Activated CD8-positive, alpha-beta T cell treated with anti-CD3 and anti-CD28 coated beads for 36 hours (primary cell): ENCODE results near the gene TRIM46. TPM values are rescaled to one million over a fixed set of nuclear protein-coding genes. Genes with fewer than 3 reads are reported as not detected.

Experiments
- ATAC-seq: fragments of 200-7000 bp; cut with Tn5 transposase; one replicate; pipeline ENCODE4 v1.10.0; 2021; ENCODE audit warnings: mild to moderate bottlenecking, moderate library complexity
- CTCF ChIA-PET: fragments of 350-600 bp; sonication (Branson Sonifier 250); formaldehyde crosslinking; loops from one replicate; lab custom pipeline; 2021; ENCODE audit warnings: antibody characterized with exemption; lab: Charles Lee
- POLR2A ChIA-PET: fragments of 350-600 bp; sonication (Branson Sonifier 250); formaldehyde crosslinking; loops from one replicate; lab custom pipeline; 2021; ENCODE audit warnings: antibody characterized with exemption; lab: Charles Lee
- DNase-seq: peaks from one replicate; pipeline ENCODE4 v3.0.0-alpha.2; 2020
- H3K27ac Mint-ChIP-seq: one replicate; pipeline ENCODE4 v1.8.0; 2021; ENCODE audit warnings: mild to moderate bottlenecking, mixed read lengths
- H3K27me3 Mint-ChIP-seq: one replicate; pipeline ENCODE4 v1.8.0; 2021; ENCODE audit warnings: mixed read lengths
- H3K36me3 Mint-ChIP-seq: one replicate; pipeline ENCODE4 v1.8.0; 2021; ENCODE audit warnings: low read depth, mixed read lengths
- H3K4me1 Mint-ChIP-seq: one replicate; pipeline ENCODE4 v1.8.0; 2021; ENCODE audit warnings: low read depth, mixed read lengths
- H3K4me3 Mint-ChIP-seq: one replicate; pipeline ENCODE4 v1.8.0; 2021; ENCODE audit warnings: mild to moderate bottlenecking, moderate library complexity, mixed read lengths
- H3K9me3 Mint-ChIP-seq: one replicate; pipeline ENCODE4 v1.8.0; 2021; ENCODE audit warnings: mixed read lengths
- CTCF ChIP-seq: fragments of 200-600 bp; IDR thresholded peaks from one replicate; pipeline ENCODE4 v1.8.0; 2022; ENCODE audit warnings: antibody characterized with exemption, mild to moderate bottlenecking
- intact Hi-C: fragments of 100-400 bp; cut with micrococcal nuclease; formaldehyde crosslinking; loops from one replicate; pipeline ENCODE4 v1.10.0; 2022
- total RNA-seq, 2 experiments: library from RNA; stranded (reverse); gene quantifications; one replicate each; pipeline ENCODE4 v1.2.3, GENCODE V29; 2021

Gene TRIM46
- total RNA-seq, 2 experiments from 2014 or later, result 5.8 to 6.1 TPM

GRCh38 chr1:155125946-155126555, 47.6 kb upstream of the TRIM46 start:
- H3K9me3 Mint-ChIP-seq, result no peaks in the 10 kb centered on the region
- intact Hi-C loops, result loop anchor here (2.0 kb wide), 1 partner anchor 43 kb away; no protein-coding TSS in a partner anchor
- DNase-seq (no peak), ATAC-seq (no peak)
- no peak overlapping the region for H3K27ac Mint-ChIP-seq
- peaks cover 21% of the 10 kb centered on the region for H3K27me3 Mint-ChIP-seq
- no peak for TF ChIP-seq CTCF
- H3K4me1 Mint-ChIP-seq, result peaks cover 34% of the 10 kb centered on the region
- CTCF ChIA-PET, result interaction anchor here (0.9 to 1.8 kb wide), 4 partner anchors 35 to 42 kb away, joined by 3 to 10 read pairs (median 4); no protein-coding TSS in a partner anchor
- no peaks in the 10 kb centered on the region for H3K36me3 Mint-ChIP-seq
- no peak overlapping the region for H3K4me3 Mint-ChIP-seq
- POLR2A ChIA-PET, result no interaction called here

- no peak for TF ChIP-seq CTCF
- ChIA-PET POLR2A (interaction anchor here (1.2 kb wide), 1 partner anchor 9 kb away, joined by 3 read pairs; the partner anchor contains the start of gene SLC50A1), CTCF (interaction anchor here (0.9 to 1.6 kb wide), 3 partner anchors 36 to 42 kb away, joined by 3 to 5 read pairs (median 4); no protein-coding TSS in a partner anchor)
- peak overlapping the region; percentile 34 for H3K27ac Mint-ChIP-seq
- H3K4me3 Mint-ChIP-seq, result peak overlapping the region; percentile 73
- peaks cover 34% of the 10 kb centered on the region for H3K4me1 Mint-ChIP-seq
- intact Hi-C loops, result loop anchor here (2.0 kb wide), 1 partner anchor 44 kb away; no protein-coding TSS in a partner anchor
- H3K36me3 Mint-ChIP-seq, result no peaks in the 10 kb centered on the region
- ATAC-seq (peak; percentile 64), DNase-seq (peak; percentile 69)
- no peaks in the 10 kb centered on the region for H3K9me3 Mint-ChIP-seq
- H3K27me3 Mint-ChIP-seq, result peaks cover 21% of the 10 kb centered on the region
Observed at GRCh38 chr1:155126556-155127104, 47.0 kb upstream of the TRIM46 start.

- ATAC-seq, result peak; percentile 59
- ChIA-PET POLR2A (interaction anchor here (0.6 to 1.2 kb wide), 2 partner anchors 8 to 46 kb away, joined by 3 read pairs; partner anchors contain the start of genes KRTCAP2 and SLC50A1), CTCF (interaction anchor here (0.9 to 1.0 kb wide), 2 partner anchors 37 to 40 kb away, joined by 3 to 5 read pairs; no protein-coding TSS in a partner anchor)
- Mint-ChIP-seq H3K9me3 (no peaks in the 10 kb centered on the region), H3K27ac (peak within 1 kb of the TSS; percentile 34), H3K4me1 (peaks cover 34% of the 10 kb centered on the region), H3K4me3 (peak within 1 kb of the TSS; percentile 73), H3K27me3 (peaks cover 21% of the 10 kb centered on the region), H3K36me3 (no peaks in the 10 kb centered on the region)
- intact Hi-C loops, result loop anchor here (2.0 kb wide), 1 partner anchor 45 kb away; no protein-coding TSS in a partner anchor
- peak; percentile 43 for DNase-seq
- TF ChIP-seq CTCF, result no peak
Observed at GRCh38 chr1:155127105-155127966, 46.3 kb upstream of the TRIM46 start, which contains the start of gene EFNA1. Gene EFNA1 (plus strand): TSS chr1:155127876. CDS start chr1:155127978, 102 bp downstream.

GRCh38 chr1:155127967-155128754, 45.5 kb upstream of the TRIM46 start:
- Mint-ChIP-seq H3K9me3 (no peaks in the 10 kb centered on the region), H3K27ac (peak overlapping the region; percentile 14), H3K27me3 (peaks cover 21% of the 10 kb centered on the region), H3K4me3 (peak overlapping the region; percentile 73), H3K36me3 (no peaks in the 10 kb centered on the region), H3K4me1 (peaks cover 34% of the 10 kb centered on the region)
- CTCF ChIA-PET, result interaction anchor here (0.6 to 5.1 kb wide), 8 partner anchors 9 to 77 kb away, joined by 3 to 31 read pairs (median 6); partner anchors contain the start of genes ADAM15 and KRTCAP2
- POLR2A ChIA-PET, result interaction anchor here (0.7 to 1.3 kb wide), 5 partner anchors 12 to 145 kb away, joined by 3 to 4 read pairs (median 3); partner anchors contain the start of gene DPM3
- DNase-seq, result no peak
- TF ChIP-seq CTCF, result no peak
- intact Hi-C loops, result loop anchor here (2.0 kb wide), 1 partner anchor 45 kb away; no protein-coding TSS in a partner anchor
- ATAC-seq, result no peak
